ENCODE measurements around the gene KCNIP4. TPM values are rescaled to one million over a fixed set of nuclear protein-coding genes. Genes with fewer than 3 reads are reported as not detected.

The KCNIP4 gene
- total and polyA plus RNA-seq, 10 of the 15 experiments (the other 5 are each of a cell fraction or from before 2014, with no cell fraction given) = 0.03 to 0.23 (median 0.13) TPM; not detected in 7

DNA sequence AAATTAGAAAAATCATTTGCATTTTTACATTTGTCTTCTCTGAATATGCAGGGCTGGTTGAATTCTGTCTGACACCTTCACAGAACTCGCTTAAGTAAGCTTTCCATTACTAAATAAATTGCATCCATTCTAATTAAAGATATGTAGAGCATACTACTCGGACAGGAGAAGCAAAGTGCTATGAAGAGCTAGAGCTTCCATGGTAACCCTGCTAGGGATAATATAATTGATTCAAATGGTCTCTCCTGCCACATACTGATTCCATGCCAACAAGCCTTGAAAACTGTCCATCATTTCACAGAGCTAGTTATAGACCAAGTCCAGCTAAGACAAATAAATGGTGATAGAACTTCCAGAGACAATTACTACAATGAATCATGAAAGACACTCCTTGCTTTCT, 571.5 kb downstream of the KCNIP4 start:
- in situ Hi-C loops (cut with MboI) (no loop called here), intact Hi-C loops (cut with micrococcal nuclease; ENCODE audit: unreplicated experiment) (no loop called here)
- Histone ChIP-seq H3K4me1 (ENCODE audit: control insufficient read depth, insufficient read depth, low read length) (no peaks in the 10 kb centered on the region), H3K9ac (ENCODE audit: control insufficient read depth, insufficient read depth, low read length) (no peak overlapping the region), H3K79me2 (ENCODE audit: control insufficient read depth, insufficient read depth, low read length) (no peaks in the 10 kb centered on the region), H3K4me2 (ENCODE audit: control insufficient read depth, insufficient read depth) (no peak overlapping the region), H3K27ac (ENCODE audit: control insufficient read depth, insufficient read depth) (no peak overlapping the region), H2AFZ (ENCODE audit: control insufficient read depth, low read depth, low read length) (no peak overlapping the region), H3K27me3 (replicated peaks in 1 of 2; ENCODE audit: control insufficient read depth in 2 of 2, insufficient read depth in 2 of 2, low read length in 1 of 2) (no peaks in the 10 kb centered on the region), H3K9me3 (replicated peaks; ENCODE audit: control insufficient read depth, insufficient read depth, low read length) (no peaks in the 10 kb centered on the region), H4K20me1 (ENCODE audit: control insufficient read depth, insufficient read depth) (no peaks in the 10 kb centered on the region), H3K36me3 (ENCODE audit: control insufficient read depth in 2 of 2, insufficient read depth in 2 of 2, low read length in 1 of 2) (no peaks in the 10 kb centered on the region), H3K4me3 (no peak overlapping the region)
- ChIA-PET POLR2A (no interaction called here), CTCF (no interaction called here), SMC1A (ENCODE audit: uncharacterized antibody, unreplicated experiment) (interaction anchor here (1.0 to 1.7 kb wide), 2 partner anchors 14 to 604 kb away, joined by 3 to 4 read pairs; no protein-coding TSS in a partner anchor), RAD21 (ENCODE audit: unreplicated experiment) (no interaction called here)
- FAIRE-seq = no peak
- no peak for ATAC-seq
- TF ChIP-seq, protein P1, sequence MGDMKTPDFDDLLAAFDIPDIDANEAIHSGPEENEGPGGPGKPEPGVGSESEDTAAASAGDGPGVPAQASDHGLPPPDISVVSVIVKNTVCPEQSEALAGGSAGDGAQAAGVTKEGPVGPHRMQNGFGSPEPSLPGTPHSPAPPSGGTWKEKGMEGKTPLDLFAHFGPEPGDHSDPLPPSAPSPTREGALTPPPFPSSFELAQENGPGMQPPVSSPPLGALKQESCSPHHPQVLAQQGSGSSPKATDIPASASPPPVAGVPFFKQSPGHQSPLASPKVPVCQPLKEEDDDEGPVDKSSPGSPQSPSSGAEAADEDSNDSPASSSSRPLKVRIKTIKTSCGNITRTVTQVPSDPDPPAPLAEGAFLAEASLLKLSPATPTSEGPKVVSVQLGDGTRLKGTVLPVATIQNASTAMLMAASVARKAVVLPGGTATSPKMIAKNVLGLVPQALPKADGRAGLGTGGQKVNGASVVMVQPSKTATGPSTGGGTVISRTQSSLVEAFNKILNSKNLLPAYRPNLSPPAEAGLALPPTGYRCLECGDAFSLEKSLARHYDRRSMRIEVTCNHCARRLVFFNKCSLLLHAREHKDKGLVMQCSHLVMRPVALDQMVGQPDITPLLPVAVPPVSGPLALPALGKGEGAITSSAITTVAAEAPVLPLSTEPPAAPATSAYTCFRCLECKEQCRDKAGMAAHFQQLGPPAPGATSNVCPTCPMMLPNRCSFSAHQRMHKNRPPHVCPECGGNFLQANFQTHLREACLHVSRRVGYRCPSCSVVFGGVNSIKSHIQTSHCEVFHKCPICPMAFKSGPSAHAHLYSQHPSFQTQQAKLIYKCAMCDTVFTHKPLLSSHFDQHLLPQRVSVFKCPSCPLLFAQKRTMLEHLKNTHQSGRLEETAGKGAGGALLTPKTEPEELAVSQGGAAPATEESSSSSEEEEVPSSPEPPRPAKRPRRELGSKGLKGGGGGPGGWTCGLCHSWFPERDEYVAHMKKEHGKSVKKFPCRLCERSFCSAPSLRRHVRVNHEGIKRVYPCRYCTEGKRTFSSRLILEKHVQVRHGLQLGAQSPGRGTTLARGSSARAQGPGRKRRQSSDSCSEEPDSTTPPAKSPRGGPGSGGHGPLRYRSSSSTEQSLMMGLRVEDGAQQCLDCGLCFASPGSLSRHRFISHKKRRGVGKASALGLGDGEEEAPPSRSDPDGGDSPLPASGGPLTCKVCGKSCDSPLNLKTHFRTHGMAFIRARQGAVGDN (IDR thresholded peaks at IDR 0.05) = no peak
- WGBS (ENCODE audit: insufficient coverage, insufficient replicate concordance, low lambda C conversion rate, missing lambda C conversion rate) = 0% methylated on average over 2 of the region's 2 CpGs
- no peak for DNase-seq (ENCODE audit: low read depth, low spot score)
- no TSS peak for BruUV-seq (replicated peaks)

DNA sequence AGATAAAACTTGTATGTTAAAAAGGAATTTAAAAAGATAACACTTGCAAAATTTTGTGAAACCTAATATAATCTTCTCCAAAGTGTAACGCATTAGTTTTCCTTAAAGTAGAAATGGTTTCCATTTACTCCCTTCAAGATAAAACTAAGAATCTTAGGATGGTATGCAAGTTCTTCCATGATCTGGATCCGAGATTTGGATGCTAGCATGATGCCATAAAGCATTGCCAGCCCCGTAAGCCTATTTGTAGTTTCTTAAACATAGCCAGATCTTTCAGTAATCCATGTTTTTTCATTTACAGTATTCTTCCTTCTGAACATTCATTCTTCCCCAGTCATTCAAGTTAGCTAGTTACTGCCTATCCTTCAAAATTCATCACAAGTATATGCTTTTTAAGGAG, 572.4 kb downstream of the KCNIP4 start:
- Histone ChIP-seq H3K4me2 (ENCODE audit: control insufficient read depth, insufficient read depth) (no peak overlapping the region), H2AFZ (ENCODE audit: control insufficient read depth, low read depth, low read length) (no peak overlapping the region), H3K27me3 (replicated peaks in 1 of 2; ENCODE audit: control insufficient read depth in 2 of 2, insufficient read depth in 2 of 2, low read length in 1 of 2) (no peaks in the 10 kb centered on the region), H3K9ac (ENCODE audit: control insufficient read depth, insufficient read depth, low read length) (no peak overlapping the region), H3K9me3 (replicated peaks; ENCODE audit: control insufficient read depth, insufficient read depth, low read length) (no peaks in the 10 kb centered on the region), H3K27ac (ENCODE audit: control insufficient read depth, insufficient read depth) (no peak overlapping the region), H3K4me1 (ENCODE audit: control insufficient read depth, insufficient read depth, low read length) (no peaks in the 10 kb centered on the region), H3K36me3 (ENCODE audit: control insufficient read depth in 2 of 2, insufficient read depth in 2 of 2, low read length in 1 of 2) (no peaks in the 10 kb centered on the region), H4K20me1 (ENCODE audit: control insufficient read depth, insufficient read depth) (no peaks in the 10 kb centered on the region), H3K4me3 (no peak overlapping the region), H3K79me2 (ENCODE audit: control insufficient read depth, insufficient read depth, low read length) (no peaks in the 10 kb centered on the region)
- 23% methylated on average over 3 of the region's 3 CpGs for WGBS (ENCODE audit: insufficient coverage, insufficient replicate concordance, low lambda C conversion rate, missing lambda C conversion rate)
- in situ Hi-C loops (cut with MboI) (no loop called here), intact Hi-C loops (cut with micrococcal nuclease; ENCODE audit: unreplicated experiment) (no loop called here)
- ChIA-PET RAD21 (ENCODE audit: unreplicated experiment) (no interaction called here), CTCF (no interaction called here), POLR2A (no interaction called here), SMC1A (ENCODE audit: uncharacterized antibody, unreplicated experiment) (no interaction called here)
- DNase-seq (ENCODE audit: low read depth, low spot score) (no peak), ATAC-seq (no peak), FAIRE-seq (no peak)
- no TSS peak for BruUV-seq (replicated peaks)
- TF ChIP-seq, protein P2, sequence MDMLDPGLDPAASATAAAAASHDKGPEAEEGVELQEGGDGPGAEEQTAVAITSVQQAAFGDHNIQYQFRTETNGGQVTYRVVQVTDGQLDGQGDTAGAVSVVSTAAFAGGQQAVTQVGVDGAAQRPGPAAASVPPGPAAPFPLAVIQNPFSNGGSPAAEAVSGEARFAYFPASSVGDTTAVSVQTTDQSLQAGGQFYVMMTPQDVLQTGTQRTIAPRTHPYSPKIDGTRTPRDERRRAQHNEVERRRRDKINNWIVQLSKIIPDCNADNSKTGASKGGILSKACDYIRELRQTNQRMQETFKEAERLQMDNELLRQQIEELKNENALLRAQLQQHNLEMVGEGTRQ (IDR thresholded peaks at IDR 0.05; ENCODE audit: borderline replicate concordance, low read depth, low read length) = no peak
- TF ChIP-seq ESRRA (IDR thresholded peaks at IDR 0.05; ENCODE audit: low read length) = no peak
- no peak for TF ChIP-seq RB1 (IDR thresholded peaks at IDR 0.05; ENCODE audit: borderline replicate concordance)
- no peak for TF ChIP-seq GABPA (IDR thresholded peaks at IDR 0.05; ENCODE audit: low read depth)
- TF ChIP-seq IRF4 (IDR thresholded peaks at IDR 0.05; ENCODE audit: low read depth, low read length) = no peak
- no peak for TF ChIP-seq HDAC6 (IDR thresholded peaks at IDR 0.05; ENCODE audit: unreplicated experiment)
- TF ChIP-seq, protein P1 (IDR thresholded peaks at IDR 0.05) = no peak
- no peak for TF ChIP-seq ZNF217 (IDR thresholded peaks at IDR 0.05)

All from GM12878 (cell line).